Stimulated activated CD4-positive, alpha-beta T cell treated with anti-CD3 and anti-CD28 coated beads, Interleukin-2, amount 100 ng/mL, for 24 hours (primary cell): ENCODE measurements around the gene PRMT7.

Experiments
- DNase-seq, 2 donors: peaks; one replicate each; pipeline ENCODE4 v3.0.0-alpha.2; 2020

Gene PRMT7

DNA sequence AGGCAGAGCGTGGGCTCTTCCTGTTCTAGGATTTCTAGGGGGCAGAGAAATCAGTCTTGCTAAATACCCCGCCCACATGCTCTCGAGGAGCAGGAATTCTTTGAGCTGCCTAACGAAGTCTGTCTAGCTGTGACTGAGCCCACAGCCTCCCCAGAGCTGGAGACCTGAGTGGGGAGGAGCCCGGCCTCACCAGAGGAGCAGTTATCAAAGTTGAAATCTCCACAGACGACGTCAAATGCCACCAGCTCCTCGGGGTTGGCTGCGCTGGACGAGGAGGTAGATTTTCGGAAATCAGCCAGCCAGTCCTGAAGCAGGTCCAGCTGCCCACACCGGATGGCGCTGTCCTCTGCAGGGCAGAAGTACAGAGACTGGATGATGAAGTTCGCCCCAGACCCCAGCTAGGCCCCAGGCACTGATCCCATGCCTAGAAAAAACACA is 53.8 kb downstream of the PRMT7 start:
- no peak for DNase-seq

DNA sequence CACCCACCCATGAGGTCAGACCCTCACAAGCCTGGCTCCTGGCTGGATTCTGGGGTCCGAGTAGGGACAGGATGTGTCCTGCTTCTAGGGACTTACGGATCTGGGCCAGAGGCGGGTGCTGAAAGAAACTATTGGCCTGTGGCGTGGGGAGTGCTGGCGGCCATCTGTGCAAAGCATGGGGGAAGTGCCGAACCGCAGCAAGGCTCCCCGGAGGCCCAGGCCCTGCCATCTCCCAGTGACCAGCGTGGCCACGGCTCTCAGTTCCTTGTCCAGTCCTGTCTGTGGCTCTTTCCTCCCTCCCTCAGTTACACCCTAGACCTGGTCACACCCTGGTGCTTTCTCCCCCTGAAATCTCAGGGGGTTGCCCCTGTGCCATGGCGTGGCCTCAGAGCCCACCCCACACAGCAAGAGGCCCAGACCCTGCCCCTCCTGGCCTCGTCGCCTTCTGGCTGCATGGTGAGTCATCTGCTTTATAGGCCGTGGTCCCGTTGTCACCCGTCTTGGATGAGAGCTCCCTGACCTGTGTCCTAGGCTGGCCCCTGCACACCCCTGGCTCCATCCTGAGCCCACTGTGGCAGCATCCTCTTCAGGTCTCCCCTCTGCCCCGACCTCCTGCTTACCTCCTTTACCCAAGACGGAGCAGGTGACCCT is 54.5 kb downstream of the PRMT7 start:
- DNase-seq: no peak

DNA sequence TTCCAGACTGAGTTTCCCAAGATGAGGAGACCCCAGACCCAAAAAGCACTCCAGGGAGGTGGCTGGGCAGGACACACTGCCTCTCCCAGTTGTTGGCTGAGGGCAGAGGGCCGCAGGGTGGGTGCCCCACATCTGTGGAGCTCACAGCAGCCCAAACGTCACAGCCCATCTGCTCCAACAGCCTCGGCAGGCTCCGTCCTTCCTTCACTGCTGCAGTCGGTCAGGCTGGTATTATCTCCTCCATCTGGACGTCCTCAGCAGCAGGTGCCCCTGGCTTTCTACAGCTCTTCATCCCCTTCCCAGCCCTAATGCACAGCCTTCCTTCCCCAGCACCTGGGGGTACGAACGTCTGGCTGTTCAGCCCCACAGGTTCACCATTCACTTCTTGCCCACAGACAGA is 55.2 kb downstream of the PRMT7 start:
- DNase-seq: no peak

DNA sequence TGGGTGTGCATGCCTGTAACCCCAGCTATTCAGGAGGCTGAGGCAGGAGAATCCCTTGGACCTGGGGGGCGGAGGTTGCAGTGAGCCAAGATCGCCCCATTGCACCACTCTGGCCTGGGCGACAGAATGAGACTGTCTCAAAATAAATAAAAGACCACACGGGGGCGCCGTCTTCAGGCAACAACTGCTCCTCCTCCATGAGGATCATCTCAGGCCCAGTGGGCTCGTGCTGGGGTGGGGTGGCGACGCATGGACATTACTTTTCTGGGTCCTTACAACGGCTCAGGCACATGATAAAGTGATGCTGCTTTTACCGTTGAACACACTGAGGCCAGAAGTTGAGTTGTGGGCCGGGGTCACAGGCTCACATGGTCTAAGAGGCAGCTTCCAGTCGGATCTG is 56.2 kb downstream of the PRMT7 start:
- peak; percentile 48 to 62 for DNase-seq

DNA sequence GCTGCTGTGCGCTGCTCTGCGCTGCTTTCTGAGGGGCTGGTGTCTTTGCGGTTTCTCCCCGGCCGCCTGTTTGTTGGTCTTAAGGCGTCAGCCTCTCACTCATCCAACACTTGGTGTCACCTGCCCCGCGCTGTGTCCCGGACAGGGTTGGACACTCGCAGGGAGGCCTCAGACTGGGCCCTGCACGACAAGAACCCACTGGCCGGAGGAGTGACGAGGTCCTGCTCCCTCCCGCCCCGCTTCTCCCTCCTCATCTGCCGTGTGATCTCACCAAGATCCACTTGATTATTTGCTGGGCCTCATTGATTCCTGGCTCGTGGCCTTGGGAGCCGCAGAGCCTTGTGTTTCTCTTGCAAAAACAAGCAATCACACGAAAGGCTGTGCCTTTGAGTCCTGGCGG is 56.6 kb downstream of the PRMT7 start:
- DNase-seq: no peak

DNA sequence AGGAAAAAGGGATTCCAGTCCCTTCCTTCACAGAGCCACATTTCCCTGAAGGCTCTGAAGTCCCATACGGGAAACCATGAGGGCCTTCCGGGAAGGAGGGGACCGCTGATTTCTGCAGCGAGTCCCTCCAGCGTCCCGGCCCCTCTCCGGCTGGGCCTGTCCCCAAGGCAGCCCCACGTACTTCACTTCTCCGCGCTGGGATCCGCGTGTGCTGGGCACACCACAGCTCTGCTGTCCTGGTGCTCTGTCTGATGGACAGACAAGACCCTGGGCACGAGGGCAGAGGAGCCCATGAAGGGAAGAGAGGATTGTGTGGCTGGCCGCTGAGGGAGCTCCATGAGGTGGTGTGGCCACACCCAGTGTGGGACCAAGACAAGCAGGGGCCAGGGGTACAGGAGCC is 57.1 kb downstream of the PRMT7 start:
- DNase-seq: no peak

DNA sequence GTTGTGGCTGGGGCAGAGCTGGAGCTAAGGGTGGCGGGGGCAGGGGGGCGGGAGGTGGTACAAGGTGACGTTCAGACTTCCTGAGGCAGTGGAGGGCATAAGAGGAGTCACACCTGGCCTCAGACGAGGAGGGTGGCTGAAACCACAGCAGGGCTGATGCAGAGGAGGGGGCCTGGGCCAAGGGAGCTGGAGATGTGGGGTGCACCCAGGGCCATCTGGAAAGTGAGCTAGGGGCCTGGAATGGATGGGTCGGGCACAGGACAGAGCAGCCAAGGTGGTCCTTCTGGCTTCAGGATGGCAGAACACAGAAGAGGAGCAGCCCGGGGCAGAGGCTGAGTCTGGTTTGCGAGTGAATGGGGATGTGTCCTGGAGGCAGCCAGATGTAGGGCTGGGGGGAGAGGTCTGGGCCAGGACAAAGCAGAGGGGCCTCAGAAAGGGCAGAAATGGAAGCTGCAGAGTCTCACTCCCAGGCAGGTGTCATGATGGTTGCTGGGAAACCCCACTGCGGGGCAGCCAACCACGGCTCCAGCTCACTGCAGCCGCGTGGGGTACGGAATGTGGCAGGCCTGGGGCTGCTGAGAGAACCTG is 57.6 kb downstream of the PRMT7 start:
- DNase-seq: no peak

DNA sequence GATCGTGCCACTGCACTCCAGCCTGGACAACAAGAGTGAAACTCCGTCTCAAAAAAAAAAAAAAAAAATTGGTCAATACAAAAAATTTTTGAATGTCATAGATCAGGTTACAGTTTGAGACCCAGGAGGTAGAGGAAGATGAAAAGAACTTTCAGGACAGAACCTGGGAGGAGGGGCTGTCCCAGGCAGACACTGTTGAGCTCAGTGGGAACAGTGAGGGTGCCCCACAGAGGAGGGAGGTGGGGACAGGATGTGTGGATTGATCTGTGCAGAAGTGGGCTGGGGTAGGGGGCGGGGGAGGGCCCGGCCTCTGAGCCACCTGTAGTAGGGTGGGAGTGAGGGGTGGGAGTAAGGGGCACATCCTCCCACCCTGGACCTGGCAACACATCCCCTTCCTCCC is 58.3 kb downstream of the PRMT7 start:
- DNase-seq: no peak

DNA sequence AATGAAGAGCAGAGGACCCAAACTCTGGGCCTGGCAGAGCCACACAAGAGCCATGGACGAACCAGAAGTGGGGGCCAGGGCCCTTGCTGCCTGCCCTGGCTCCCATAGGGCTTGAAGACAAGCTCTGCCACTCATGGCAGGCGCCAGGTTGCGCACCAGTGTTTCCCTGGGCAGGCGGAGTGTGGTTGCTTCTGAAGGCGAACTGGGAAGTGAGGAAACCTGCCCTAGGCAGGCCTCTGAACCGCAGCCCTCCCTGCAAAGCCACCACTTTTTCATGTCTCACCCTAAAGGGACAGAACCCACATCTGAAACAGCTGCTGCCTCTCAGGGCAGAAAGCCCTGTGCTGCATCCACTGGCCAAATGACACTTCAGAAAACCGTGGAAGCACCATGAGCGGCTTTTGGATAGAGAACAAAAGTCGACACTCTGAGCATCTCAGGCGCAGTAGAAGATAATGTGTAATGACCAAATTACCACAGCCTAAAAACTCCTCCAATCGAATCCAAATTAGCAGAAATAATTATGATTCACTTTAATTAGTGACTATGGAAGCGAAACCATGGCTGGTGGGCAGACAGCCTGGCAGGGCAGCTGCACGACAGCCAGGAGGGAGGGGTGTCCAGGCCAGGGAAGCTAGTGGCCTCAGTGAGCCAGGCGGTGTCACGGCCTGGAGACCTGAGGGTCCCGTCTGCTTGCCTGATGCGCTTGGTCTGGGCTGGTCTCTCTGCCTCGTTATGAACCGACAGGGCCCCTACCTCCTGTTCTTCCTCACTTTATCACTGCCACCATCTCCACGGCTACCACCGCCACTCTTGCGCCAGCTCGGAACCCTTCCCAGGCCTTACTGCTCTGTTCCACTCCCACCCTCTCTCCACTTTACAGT is 59.1 kb downstream of the PRMT7 start:
- DNase-seq: peak; percentile 30 to 57

DNA sequence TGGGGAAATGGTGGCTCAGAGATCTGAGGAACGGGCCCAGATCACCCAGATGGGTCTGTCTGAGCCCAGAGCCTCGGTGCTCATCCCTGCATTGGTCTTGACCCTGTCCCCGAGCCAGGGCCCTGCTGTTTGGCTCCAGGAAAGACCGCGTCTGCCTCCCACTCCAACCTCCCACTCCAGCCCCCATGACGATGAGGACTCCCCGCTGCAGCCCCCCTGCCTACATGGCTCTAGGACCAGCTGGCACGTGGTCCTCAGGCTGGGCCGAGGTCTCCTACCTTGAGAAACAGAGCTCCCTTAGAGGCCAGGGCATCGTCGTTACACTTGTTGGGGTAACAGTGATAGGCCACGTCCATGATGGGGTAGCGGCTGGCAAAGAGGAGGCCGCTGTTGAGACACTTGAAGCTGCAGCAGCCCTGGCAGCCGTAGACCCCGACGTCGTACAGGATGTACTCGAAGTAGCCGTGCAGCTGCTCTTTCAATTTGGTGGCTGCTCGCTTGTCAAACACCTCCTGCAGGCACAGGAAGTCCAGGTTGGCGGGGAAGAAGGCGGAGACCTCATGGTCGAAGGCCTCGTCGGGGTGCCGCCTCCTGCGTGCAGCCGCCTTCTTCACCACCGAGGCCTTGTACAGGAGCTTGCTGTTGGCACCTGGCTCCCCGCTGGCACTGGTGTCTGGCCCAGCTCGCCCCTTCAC is 59.9 kb downstream of the PRMT7 start:
- DNase-seq: peak in 1 of 2 donors; percentile 32

DNA sequence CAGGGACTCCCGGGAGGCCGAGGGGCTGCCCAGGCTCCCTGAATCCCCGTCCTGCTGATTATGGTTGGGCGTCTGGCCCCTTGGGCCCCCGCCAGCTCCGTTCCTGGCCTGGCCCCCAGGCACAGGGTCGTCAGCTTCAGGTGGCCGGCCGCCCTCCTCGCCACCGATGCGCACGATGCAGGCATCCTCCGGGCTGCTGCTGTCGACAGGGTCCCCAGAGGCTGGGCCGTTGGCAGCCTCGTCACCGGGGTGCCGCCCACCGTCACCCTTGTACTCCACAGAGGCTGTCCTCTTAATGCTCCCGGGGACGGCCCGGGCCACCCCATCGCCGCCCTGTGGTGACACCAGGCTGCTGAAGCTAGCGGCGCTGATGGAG is 60.4 kb downstream of the PRMT7 start:
- DNase-seq: no peak

DNA sequence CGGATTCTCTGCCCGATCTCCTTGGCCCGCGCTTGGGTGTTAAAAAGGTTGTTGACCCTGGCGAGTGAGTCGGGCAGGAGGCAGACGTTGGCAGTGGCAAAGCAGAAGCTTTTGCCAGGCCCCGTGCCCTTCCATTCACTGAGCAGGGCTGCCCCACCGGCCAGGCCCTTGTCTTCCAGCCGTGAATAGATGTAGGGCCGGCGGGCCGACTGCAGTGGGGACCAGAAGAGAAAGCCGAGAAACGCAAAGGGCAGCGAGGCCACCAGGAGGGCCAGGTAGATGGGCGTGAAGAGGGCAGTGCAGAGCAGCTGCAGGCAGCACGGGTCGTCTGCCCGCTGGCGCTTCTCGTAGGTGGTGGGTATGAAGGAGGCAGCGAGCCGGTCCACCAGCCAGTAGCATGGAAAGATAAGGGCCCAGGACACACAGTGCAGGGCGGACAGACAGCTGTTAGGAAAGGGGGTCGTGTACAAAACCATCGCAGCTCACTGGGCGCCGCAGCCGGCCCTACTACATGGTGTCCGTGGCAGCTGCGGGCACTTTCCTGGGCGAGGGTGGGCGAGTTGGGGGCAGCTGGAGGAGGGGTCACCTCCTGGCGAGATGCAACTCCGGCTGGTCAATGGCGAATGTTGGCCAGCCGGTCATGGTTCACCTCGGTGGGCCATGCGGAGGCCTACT is 61.0 kb downstream of the PRMT7 start:
- no peak for DNase-seq

DNA sequence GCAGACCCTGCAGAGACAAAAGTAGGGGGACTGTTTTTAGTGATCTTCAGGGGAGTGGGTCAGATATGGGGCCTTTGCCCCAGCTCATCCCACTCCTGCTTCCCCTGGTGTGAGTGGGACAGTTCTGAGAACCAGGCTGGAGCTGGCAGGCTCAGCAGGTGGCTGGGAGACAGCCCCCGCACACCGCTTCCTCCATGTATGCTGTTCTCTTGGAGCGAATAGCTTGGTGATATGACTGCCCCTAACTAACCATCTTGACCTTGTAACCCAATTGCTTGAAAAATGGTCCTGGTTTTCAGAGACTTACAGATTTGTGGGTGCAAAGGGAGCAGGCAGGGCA is 61.5 kb downstream of the PRMT7 start:
- no peak for DNase-seq

DNA sequence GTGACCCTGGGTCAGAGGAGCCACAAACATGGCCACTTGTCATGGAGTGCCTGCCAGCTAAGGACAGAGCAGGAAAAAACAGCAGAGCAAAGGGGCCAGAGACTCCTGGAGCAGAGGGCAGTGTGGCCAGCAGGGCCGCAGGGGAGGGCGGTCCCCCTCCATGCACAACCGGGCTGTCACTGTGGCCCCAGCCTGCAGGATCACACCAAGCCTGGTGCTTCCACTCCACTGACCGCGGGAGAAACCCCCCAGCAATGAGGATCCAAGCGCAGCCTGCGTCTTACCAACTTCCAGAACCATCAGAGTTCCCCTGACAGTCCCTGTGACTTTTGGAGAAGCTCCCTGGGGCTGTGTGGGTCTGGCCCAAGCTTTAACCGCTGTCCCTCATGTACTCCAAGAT is 62.0 kb downstream of the PRMT7 start:
- no peak for DNase-seq

DNA sequence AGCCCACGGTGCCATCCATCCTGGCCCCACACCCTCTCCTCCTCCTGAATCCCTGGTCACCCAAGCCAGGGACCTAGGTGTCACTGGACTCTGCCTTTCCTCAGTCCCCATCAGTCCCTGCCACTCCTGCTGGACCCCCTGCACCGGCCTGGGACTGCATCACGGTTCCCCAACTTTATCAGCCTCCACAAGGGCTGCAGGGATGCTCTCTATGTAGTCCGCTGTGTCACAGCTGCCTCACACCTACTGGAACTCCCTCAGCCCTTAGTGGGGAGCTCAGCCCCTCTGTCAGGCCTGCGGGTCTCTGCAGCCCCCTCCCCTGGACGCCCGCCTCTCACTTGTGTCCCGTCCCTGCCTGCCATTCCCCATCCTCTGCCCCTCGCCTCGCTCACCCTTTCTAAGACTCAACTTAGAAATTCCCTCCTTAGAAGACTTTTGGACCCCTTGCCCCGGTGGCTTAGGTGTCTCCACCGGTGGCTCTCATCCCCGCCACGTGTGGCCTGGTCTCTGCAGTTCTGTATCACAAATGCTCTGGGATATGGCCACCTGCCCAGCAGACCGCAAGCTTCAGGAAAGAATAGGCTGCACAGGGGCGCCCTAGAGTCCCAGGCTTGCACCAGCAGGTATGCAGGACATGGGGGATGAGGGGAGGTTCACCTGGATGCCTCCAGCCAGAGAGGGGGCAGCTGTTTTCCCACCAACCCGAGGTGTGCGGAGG is 62.9 kb downstream of the PRMT7 start:
- no peak for DNase-seq

DNA sequence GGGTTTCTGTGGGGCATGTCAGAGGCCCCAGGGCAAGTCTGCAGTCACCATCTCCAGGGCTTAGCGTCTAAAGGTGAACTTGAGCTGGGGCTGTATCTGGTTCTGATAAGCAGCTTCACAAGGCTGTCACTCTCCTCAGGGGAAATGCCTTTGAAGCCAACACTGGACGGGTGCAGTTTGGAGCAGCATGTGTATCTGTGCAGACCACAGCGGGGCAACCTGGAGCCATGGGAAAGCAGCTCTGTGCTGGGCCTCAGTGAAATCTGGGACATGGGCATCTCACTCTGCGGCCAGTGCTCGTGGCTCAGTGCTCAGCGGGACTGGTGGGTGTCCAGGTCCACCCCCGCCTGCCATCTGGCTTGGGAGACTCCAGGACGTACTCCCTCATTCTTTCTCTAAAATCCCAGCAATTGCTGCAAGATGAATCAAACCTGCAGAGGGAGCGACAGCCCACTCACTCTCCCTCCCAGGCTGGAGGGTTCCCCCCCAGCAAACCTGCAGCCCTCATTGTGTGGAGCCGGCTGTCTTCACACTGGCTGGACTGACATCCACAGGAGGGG is 63.5 kb downstream of the PRMT7 start:
- DNase-seq: no peak

DNA sequence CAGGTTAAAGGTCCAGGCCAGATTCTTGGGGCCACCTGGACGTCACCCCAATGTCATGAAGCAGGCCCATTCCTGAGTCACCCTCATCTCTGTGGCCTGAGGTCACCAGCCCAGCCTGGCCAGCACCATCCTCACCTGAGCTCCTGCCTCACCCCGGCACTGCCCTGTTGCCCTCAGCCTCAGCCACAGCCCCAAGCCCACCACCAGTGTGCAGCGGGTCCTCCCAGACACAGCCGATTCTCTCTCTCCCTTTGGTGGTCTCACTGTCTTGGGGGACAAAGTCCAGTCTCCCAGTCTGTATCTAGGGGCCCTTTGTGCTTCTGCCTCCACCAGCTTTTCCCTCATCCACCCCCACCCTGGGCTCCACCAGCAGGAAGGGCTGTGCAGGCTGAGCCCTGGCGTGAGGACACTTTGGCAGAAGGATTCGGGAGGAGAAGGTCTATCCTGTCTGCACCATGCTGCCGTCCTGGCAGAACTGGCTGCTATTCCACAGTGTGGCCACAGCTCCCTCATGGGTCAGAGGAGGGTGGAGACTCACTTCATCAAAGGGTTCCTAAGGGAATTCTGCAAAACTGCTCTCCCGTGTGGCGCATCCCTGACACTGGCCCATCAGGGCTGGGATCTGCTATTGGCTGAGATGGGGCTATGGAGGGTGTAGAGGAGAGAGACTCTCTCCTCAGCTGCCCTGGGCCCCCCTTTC is 64.3 kb downstream of the PRMT7 start:
- DNase-seq: no peak

DNA sequence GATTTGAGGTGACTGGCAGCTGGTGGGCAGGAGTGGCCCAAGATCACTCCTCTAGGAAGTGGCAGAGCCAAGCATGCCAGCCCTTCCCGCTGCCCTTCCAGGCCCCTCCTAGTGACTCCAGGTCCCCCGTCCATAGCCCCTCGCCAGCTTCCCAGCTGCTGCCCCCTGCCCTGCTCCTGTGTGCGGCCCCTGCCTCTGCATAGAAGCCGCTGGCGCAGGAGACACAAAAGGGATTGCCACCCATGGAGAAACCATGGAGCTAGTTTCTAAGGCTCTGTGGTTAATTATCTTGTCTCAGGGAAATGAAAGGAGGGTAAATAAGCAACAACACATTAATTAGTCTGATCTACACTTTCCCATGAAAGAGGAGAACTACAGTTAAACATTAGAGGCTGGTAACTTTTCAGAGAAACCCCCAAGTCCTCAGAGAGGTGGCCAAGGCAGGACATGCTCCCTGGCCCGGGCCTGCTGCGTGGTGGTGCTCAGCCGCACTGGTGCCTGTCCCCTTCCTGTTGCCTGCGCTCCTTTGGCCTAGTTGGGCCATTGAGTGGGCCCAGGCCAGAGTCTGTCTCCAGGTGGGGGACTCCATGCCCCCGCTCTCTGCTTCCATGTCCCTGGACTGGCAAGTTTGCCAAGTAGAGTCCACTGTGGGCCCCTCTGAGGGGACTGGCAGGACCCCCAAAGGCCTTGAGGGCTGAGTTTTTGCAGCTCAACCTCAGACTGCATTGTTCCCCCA is 65.2 kb downstream of the PRMT7 start:
- DNase-seq: no peak

DNA sequence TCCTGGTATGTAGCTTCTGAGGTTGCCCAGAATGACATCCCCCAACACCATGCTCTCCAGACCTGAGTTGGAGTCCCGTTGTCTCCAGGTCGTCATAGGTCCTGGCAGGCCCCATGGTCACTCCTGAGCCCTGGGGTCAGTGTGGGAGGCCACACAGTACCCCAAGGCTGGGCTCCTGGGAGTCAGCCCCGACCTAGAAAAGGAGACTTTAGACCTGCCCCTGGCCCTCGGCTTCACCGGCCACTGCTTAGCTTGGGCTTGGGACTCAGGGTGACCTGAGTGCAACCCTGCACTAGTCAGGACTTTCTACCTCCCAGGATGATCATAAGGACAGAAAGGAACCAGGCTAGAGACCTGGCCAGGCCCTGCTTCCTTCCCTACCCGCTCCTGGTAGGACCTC is 65.8 kb downstream of the PRMT7 start:
- no peak for DNase-seq

DNA sequence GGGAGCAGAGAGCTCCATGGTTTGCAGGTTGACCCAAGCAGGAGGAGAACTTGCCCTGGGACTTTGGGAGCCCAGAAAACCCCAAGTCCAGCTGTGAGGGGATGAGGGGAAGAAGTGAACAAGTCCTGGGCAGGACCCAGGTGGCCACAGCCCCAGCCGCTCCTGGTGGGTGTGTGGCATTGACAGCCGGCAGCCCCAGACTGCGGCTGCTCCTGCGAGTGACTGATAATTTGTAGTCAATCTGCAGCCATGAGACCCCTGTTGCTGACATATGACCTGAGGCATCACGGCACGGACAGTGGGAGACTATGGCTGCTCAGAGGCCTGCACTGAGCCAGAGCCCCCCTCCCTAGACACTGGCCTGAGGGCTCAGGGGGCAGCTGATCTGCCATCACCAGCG is 66.4 kb downstream of the PRMT7 start:
- no peak for DNase-seq
